Calu3 (cell line): ENCODE data around the gene S100A2. TPM values are rescaled to one million over a fixed set of nuclear protein-coding genes. Genes with fewer than 3 reads are reported as not detected.
"Not testable (repeated sequence)": the region's sequence is repeated elsewhere in the genome, so short reads cannot be mapped to it uniquely, and the experiment has no call there.

ENCODE experiments used
- BruUV-seq: library from RNA; stranded (reverse); fragments of 400-500 nt; replicated peaks from 2 replicates; lab custom pipeline; 2021; lab: Mats Ljungman, UMichigan
- CTCF ChIA-PET: fragments of 300-600 bp; sonication (Branson Sonifier 250); formaldehyde crosslinking; loops from one replicate; lab custom pipeline; 2022; ENCODE audit warnings: antibody characterized with exemption; lab: Charles Lee
- DNase-seq: peaks from one replicate; pipeline ENCODE4 v3.0.0; 2022
- H3K27ac Mint-ChIP-seq: one replicate; pipeline ENCODE4 v1.8.0; 2022; ENCODE audit warnings: mixed read lengths; ENCODE audit not compliant: unreplicated experiment
- H3K27me3 Mint-ChIP-seq: one replicate; pipeline ENCODE4 v1.8.0; 2022; ENCODE audit warnings: mixed read lengths; ENCODE audit not compliant: unreplicated experiment
- H3K36me3 Mint-ChIP-seq: one replicate; pipeline ENCODE4 v1.8.0; 2022; ENCODE audit warnings: mild to moderate bottlenecking, moderate library complexity, mixed read lengths; ENCODE audit not compliant: insufficient read depth, unreplicated experiment
- H3K4me1 Mint-ChIP-seq: one replicate; pipeline ENCODE4 v1.8.0; 2022; ENCODE audit warnings: mild to moderate bottlenecking, low read depth, mixed read lengths; ENCODE audit not compliant: unreplicated experiment
- H3K4me3 Mint-ChIP-seq: one replicate; pipeline ENCODE4 v1.8.0; 2022; ENCODE audit warnings: mild to moderate bottlenecking, low read depth, moderate library complexity, mixed read lengths; ENCODE audit not compliant: unreplicated experiment
- H3K9me3 Mint-ChIP-seq: one replicate; pipeline ENCODE4 v1.8.0; 2022; ENCODE audit warnings: low read depth, mixed read lengths; ENCODE audit not compliant: unreplicated experiment
- CTCF ChIP-seq: fragments of 200-600 bp; IDR thresholded peaks from one replicate; pipeline ENCODE4 v1.8.0; 2022; ENCODE audit warnings: antibody characterized with exemption; ENCODE audit not compliant: unreplicated experiment
- intact Hi-C: fragments of 100-400 bp; cut with micrococcal nuclease; formaldehyde crosslinking; loops from one replicate; pipeline ENCODE4 v1.10.0; 2022; ENCODE audit not compliant: unreplicated experiment
- total RNA-seq: library from RNA; stranded (reverse); gene quantifications from 2 replicates; pipeline ENCODE4 v1.2.3, GENCODE V29; 2022

The S100A2 gene
- total RNA-seq, 1 experiment from 2014 or later = 11.1 TPM

GRCh38 chr1:153585006-153585405 lies 19.4 kb upstream of the S100A2 start:
- Mint-ChIP-seq H3K36me3 (no peaks in the 10 kb centered on the region), H3K27me3 (no peaks in the 10 kb centered on the region), H3K27ac (no peak overlapping the region), H3K9me3 (no peaks in the 10 kb centered on the region), H3K4me3 (no peak overlapping the region), H3K4me1 (no peaks in the 10 kb centered on the region)
- TF ChIP-seq CTCF = no peak
- CTCF ChIA-PET = interaction anchor here (0.7 to 1.8 kb wide), 2 partner anchors 13 to 42 kb away, joined by 3 to 6 read pairs; partner anchors contain the start of gene S100A13
- no TSS peak for BruUV-seq
- intact Hi-C loops = no loop called here
- DNase-seq = no peak

GRCh38 chr1:153583976-153584375 lies 18.3 kb upstream of the S100A2 start:
- Mint-ChIP-seq H3K4me3 (no peak overlapping the region), H3K9me3 (no peaks in the 10 kb centered on the region), H3K27me3 (no peaks in the 10 kb centered on the region), H3K27ac (no peak overlapping the region), H3K4me1 (no peaks in the 10 kb centered on the region), H3K36me3 (no peaks in the 10 kb centered on the region)
- TF ChIP-seq CTCF = no peak
- no TSS peak for BruUV-seq
- CTCF ChIA-PET = interaction anchor here (0.7 kb wide), 1 partner anchor 25 kb away, joined by 3 read pairs; no protein-coding TSS in a partner anchor
- DNase-seq = no peak
- intact Hi-C loops = no loop called here

GRCh38 chr1:153583514-153583913 lies 17.9 kb upstream of the S100A2 start:
- BruUV-seq, H3K36me3 Mint-ChIP-seq, intact Hi-C loops, H3K27ac Mint-ChIP-seq, H3K27me3 Mint-ChIP-seq, H3K4me3 Mint-ChIP-seq, H3K4me1 Mint-ChIP-seq, DNase-seq, H3K9me3 Mint-ChIP-seq: not testable (repeated sequence)
- CTCF ChIA-PET = interaction anchor here (0.7 kb wide), 1 partner anchor 25 kb away, joined by 3 read pairs; no protein-coding TSS in a partner anchor

GRCh38 chr1:153582836-153583235 lies 17.2 kb upstream of the S100A2 start:
- intact Hi-C loops, H3K27me3 Mint-ChIP-seq, DNase-seq, H3K27ac Mint-ChIP-seq, H3K36me3 Mint-ChIP-seq, BruUV-seq, H3K4me3 Mint-ChIP-seq, H3K4me1 Mint-ChIP-seq, CTCF ChIA-PET, H3K9me3 Mint-ChIP-seq: not testable (repeated sequence)

GRCh38 chr1:153578936-153579335 lies 13.3 kb upstream of the S100A2 start:
- no peaks in the 10 kb centered on the region for H3K27me3 Mint-ChIP-seq
- H3K27ac Mint-ChIP-seq = no peak overlapping the region
- H3K4me1 Mint-ChIP-seq = peaks cover 17% of the 10 kb centered on the region
- no peaks in the 10 kb centered on the region for H3K36me3 Mint-ChIP-seq
- H3K9me3 Mint-ChIP-seq = no peaks in the 10 kb centered on the region
- no peak for DNase-seq
- intact Hi-C loops = no loop called here
- no TSS peak for BruUV-seq
- TF ChIP-seq CTCF = no peak
- no peak overlapping the region for H3K4me3 Mint-ChIP-seq
- CTCF ChIA-PET = interaction anchor here (1.1 kb wide), 1 partner anchor 63 kb away, joined by 3 read pairs; no protein-coding TSS in a partner anchor
